HEK293 (cell line): ENCODE results near the gene CRYZL1.

ENCODE experiments used
- ZFP69B ChIP-seq: fragments of 450-650 bp; formaldehyde crosslinking; IDR thresholded peaks from 2 replicates; pipeline ENCODE4 v1.5.1; 2016; ENCODE audit warnings: missing biosample characterization, missing genetic modification characterization
- ZNF114 ChIP-seq: fragments of 450-650 bp; formaldehyde crosslinking; IDR thresholded peaks from 2 replicates; pipeline ENCODE4 v1.5.0; 2017; ENCODE audit warnings: missing biosample characterization, missing genetic modification characterization
- ZNF211 ChIP-seq: fragments of 450-650 bp; formaldehyde crosslinking; IDR thresholded peaks from 2 replicates; pipeline ENCODE4 v1.5.1; 2016; ENCODE audit warnings: low read depth, missing biosample characterization, missing genetic modification characterization
- TF ChIP-seq, protein P1 (sequence below): fragments of 450-650 bp; formaldehyde crosslinking; IDR thresholded peaks from 2 replicates; pipeline ENCODE4 v1.5.1; 2016; ENCODE audit warnings: missing biosample characterization, missing genetic modification characterization
- TF ChIP-seq, protein P2 (sequence below): fragments of 450-650 bp; formaldehyde crosslinking; IDR thresholded peaks from 2 replicates; pipeline ENCODE4 v1.5.1; 2016; ENCODE audit warnings: missing biosample characterization, missing genetic modification characterization
- TF ChIP-seq, protein P3 (sequence below): fragments of 450-650 bp; formaldehyde crosslinking; IDR thresholded peaks from 2 replicates; pipeline ENCODE4 v1.5.0; 2017; ENCODE audit warnings: missing biosample characterization, missing genetic modification characterization, borderline replicate concordance

DNA sequence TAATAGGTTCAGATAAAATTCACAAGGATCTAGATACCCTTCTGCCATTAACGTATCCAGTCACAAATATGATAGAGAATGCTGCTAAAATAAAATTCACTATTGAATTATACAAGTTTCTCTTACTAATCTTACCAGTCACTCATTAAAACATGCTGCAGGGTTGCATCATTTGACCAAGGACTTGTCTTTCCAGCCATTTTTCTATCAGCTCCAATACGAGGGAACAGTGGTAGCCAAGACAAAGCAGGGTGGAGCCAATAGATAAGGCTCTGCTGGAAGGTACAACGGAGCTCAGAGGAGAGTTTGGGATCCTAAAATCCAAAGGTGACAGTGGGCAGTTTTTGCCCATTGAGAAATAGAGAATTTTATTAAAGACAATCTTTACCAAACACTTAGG, 57.1 kb downstream of the CRYZL1 start:
- TF ChIP-seq, protein P1, sequence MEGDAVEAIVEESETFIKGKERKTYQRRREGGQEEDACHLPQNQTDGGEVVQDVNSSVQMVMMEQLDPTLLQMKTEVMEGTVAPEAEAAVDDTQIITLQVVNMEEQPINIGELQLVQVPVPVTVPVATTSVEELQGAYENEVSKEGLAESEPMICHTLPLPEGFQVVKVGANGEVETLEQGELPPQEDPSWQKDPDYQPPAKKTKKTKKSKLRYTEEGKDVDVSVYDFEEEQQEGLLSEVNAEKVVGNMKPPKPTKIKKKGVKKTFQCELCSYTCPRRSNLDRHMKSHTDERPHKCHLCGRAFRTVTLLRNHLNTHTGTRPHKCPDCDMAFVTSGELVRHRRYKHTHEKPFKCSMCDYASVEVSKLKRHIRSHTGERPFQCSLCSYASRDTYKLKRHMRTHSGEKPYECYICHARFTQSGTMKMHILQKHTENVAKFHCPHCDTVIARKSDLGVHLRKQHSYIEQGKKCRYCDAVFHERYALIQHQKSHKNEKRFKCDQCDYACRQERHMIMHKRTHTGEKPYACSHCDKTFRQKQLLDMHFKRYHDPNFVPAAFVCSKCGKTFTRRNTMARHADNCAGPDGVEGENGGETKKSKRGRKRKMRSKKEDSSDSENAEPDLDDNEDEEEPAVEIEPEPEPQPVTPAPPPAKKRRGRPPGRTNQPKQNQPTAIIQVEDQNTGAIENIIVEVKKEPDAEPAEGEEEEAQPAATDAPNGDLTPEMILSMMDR, result no peak
- TF ChIP-seq, protein P2, sequence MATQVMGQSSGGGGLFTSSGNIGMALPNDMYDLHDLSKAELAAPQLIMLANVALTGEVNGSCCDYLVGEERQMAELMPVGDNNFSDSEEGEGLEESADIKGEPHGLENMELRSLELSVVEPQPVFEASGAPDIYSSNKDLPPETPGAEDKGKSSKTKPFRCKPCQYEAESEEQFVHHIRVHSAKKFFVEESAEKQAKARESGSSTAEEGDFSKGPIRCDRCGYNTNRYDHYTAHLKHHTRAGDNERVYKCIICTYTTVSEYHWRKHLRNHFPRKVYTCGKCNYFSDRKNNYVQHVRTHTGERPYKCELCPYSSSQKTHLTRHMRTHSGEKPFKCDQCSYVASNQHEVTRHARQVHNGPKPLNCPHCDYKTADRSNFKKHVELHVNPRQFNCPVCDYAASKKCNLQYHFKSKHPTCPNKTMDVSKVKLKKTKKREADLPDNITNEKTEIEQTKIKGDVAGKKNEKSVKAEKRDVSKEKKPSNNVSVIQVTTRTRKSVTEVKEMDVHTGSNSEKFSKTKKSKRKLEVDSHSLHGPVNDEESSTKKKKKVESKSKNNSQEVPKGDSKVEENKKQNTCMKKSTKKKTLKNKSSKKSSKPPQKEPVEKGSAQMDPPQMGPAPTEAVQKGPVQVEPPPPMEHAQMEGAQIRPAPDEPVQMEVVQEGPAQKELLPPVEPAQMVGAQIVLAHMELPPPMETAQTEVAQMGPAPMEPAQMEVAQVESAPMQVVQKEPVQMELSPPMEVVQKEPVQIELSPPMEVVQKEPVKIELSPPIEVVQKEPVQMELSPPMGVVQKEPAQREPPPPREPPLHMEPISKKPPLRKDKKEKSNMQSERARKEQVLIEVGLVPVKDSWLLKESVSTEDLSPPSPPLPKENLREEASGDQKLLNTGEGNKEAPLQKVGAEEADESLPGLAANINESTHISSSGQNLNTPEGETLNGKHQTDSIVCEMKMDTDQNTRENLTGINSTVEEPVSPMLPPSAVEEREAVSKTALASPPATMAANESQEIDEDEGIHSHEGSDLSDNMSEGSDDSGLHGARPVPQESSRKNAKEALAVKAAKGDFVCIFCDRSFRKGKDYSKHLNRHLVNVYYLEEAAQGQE (tag by site-specific recombination), result no peak
- TF ChIP-seq ZNF211 (tag by site-specific recombination) (no peak), ZNF114 (tag by site-specific recombination) (no peak), ZFP69B (tag by site-specific recombination) (no peak)
- TF ChIP-seq, protein P3, sequence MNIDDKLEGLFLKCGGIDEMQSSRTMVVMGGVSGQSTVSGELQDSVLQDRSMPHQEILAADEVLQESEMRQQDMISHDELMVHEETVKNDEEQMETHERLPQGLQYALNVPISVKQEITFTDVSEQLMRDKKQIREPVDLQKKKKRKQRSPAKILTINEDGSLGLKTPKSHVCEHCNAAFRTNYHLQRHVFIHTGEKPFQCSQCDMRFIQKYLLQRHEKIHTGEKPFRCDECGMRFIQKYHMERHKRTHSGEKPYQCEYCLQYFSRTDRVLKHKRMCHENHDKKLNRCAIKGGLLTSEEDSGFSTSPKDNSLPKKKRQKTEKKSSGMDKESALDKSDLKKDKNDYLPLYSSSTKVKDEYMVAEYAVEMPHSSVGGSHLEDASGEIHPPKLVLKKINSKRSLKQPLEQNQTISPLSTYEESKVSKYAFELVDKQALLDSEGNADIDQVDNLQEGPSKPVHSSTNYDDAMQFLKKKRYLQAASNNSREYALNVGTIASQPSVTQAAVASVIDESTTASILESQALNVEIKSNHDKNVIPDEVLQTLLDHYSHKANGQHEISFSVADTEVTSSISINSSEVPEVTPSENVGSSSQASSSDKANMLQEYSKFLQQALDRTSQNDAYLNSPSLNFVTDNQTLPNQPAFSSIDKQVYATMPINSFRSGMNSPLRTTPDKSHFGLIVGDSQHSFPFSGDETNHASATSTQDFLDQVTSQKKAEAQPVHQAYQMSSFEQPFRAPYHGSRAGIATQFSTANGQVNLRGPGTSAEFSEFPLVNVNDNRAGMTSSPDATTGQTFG (tag by site-specific recombination), result no peak
